Left lobe of liver (tissue), 2 donors: Measurements from ENCODE around the gene AP1AR. TPM values are rescaled to one million over a fixed set of nuclear protein-coding genes. Genes with fewer than 3 reads are reported as not detected.
"Not testable (repeated sequence)": the region's sequence is repeated elsewhere in the genome, so short reads cannot be mapped to it uniquely, and the experiment has no call there.

Source experiments
- ATAC-seq: fragments of 200-7000 bp; cut with Tn5 transposase; one replicate; pipeline ENCODE4 v1.9.1; 2020; ENCODE audit warnings: mild to moderate bottlenecking, moderate library complexity
- DNase-seq: peaks from one replicate; pipeline ENCODE4 v3.0.0-alpha.2; 2020; ENCODE audit warnings: low spot score
- total RNA-seq: library from RNA; stranded (reverse); gene quantifications from one replicate; pipeline ENCODE4 v1.2.1, GENCODE V29; 2021
- donor health status: DM: no; HTN: no; CAD: no; lungs with moderate emphysema.
- donor health status: DM: no; HTN: yes; CAD: no.

AP1AR gene
- total RNA-seq, 1 donor from 2014 or later: 13.4 TPM

DNA sequence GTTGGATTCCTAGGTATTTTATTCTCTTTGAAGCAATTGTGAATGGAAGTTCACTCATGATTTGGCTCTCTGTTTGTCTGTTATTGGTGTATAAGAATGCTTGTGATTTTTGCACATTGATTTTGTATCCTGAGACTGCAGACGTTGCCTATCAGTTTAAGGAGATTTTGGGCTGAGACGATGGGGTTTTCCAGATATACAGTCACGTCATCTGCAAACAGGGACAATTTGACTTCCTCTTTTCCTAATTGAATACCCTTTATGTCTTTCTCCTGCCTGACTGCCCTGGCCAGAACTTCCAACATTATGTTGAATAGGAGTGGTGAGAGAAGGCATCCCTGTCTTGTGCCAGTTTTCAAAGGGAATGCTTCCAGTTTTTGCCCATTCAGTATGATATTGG lies 73.9 kb downstream of the AP1AR start:
- not testable (repeated sequence) for ATAC-seq, DNase-seq

DNA sequence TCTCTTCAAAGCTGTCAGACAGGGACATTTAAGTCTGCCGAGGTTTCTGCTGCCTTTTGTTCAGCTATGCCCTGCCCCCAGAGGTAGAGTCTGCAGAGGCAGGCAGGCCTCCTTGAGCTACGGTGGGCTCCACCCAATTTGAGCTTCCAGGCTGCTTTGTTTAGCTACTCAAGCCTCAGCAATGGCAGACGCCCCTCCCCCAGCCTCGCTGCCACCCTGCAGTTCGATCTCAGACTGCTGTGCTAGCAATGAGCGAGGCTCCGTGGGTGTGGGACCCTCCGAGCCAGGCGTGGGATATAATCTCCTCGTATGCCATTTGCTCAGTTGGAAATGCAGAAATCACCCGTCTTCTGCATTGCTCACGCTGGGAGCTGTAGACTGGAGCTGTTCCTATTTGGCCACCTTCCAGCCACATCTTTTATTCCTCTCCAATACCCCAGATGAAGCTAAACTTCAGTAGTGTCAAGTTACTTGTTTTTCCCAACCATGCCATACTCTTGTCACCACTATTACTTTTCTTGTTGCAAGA lies 77.7 kb downstream of the AP1AR start:
- ATAC-seq: not testable (repeated sequence)

DNA sequence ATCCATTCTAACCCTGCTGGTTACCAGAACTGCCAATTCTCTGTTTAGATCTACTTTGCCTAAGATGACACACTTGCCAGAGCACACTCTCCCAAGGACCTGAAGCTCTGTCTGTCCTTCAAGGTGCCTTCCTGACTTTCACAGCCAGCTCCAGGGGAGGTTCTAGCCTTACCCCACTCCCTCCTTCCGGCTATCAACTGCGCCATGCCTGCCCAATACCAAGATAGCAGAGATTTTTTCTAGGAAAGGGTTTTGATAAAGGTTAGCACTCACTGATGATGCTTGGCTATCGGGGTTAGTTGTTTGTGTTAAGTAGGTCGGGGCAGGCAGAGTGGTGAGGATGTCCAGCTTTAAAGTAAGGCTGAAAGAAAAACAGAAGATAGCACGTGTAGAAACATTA lies 79.9 kb downstream of the AP1AR start:
- ATAC-seq (no peak), DNase-seq (no peak)

More for the DNA sequence above, 77.7 kb downstream of the AP1AR start:
- not testable (repeated sequence) for DNase-seq

DNA sequence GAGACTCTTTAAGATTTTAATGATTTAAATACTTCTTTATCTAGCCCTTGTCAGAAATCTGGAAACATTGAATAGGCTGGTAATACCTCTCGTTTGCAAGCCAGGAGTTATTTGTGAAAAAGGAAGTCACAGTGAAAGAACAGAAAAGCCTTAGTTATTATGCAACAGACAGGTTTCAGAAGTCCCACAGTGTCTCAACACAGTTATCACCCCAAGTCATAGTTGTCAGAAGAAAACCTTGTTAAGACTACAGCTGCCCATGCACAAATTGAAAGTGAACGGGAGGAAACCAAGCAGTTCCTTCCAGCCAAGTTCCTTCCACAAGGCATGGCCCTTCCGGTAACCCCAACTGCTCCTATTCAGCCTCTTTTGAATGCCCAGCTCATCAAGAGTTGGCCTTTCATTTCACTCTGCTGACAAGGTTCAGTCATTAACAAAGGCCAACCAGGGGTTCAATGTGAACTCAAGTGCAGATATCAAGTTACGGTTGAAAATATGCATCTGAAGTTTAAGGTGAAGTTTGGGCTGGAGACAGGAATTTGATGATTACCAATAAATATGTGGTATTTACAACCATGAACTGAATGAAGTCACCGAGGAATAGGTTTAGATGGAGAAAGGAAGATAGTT lies 81.1 kb downstream of the AP1AR start:
- ATAC-seq: no peak
- DNase-seq: no peak

DNA sequence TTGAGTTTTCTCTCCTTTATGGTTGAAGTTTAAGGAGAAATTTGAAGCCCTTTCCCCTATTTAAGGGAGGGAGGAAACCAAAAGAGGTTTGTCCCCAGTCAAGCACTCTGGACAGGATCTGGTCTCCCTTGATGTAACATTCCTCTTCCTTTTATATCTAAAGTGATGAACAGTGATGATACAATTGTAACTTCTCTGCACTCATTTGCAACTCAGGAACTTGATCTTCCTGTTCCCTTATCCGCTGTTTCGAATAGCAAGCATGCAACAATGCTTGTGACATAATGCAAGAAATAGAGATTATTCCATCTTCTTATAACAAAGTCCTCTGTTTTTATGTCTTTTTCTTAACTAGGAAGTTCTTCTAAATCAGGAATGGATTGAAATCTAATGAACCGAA lies 83.9 kb downstream of the AP1AR start:
- DNase-seq (no peak), ATAC-seq (peak; percentile 23)

DNA sequence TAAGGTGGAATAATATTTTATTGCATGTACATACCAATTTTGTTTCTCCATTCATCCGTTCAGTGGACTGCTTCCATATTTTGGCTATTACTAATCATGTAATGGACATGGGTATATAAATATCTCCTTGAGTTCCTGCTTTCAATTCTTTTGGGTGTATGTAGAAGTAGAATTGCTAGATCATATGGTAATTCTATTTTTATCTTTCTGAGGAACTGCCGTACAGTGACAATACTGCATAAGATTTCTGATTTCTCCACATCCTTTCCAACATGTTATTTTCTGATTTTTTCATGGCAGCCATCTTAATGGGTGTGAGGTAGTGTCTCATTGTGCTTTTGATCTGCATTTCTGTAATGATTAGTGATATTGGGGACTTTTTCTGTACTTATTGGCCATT lies 84.8 kb downstream of the AP1AR start:
- ATAC-seq (no peak), DNase-seq (no peak)

DNA sequence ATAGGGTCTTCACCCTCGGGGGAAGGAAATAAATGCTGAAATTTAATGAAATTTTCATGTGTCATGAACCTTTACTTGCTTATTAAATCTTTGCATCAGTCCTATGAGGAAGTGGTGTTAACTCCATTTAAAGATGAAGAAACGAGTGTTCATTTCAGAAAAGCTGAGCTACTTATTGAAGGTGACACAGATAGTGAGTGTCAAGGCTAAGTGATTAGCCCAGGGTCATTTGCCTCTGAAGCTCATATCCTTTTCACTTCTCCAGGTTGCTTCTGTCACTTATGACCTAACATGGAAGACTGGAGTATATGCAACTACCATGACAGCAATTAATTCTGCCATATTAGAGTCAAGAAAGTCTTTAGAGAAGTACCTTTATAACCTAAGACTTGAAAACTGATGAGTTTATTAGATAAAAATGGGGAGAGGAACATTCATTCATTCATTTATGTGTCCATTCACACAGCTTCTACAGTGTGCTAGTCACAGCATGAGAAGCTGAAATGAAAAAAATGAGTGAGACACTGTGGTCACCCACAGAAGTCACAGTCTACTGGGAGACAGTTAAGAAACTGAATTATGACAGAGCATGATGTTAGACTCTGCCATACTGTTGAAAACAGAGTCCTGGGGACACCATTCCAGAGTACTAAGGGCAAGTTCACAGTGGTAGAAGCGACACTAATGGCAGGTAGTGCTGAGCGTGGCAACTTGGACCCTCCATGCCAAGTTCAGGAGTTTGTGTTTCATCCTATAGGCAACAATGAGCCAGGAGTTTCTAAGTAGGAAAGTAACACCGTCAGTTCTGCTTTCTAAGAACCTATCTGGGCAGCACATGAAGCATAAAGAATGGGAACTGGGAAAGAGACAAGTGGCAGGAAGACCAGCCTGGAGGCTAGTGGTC lies 86.9 kb downstream of the AP1AR start:
- DNase-seq (no peak), ATAC-seq (no peak)

Other genes with a start within 250 kb of the AP1AR start
- gene FAM241A, start 86.3 kb upstream of the AP1AR start, total RNA-seq: 1.0 TPM
- gene TIFA, start 54.1 kb downstream of the AP1AR start, total RNA-seq: 4.6 TPM
- gene ALPK1, start 65.6 kb downstream of the AP1AR start, total RNA-seq: 5.0 TPM